GM19023 (cell line): ENCODE results near the gene LRRC7.

Source experiments
- ATAC-seq: cut with Tn5 transposase; IDR thresholded peaks from one replicate; pipeline ENCODE4 v1.9.1; 2021; ENCODE audit warnings: mild to moderate bottlenecking, moderate library complexity; ENCODE audit not compliant: unreplicated experiment

Gene LRRC7

GRCh38 chr1:69567652-69568420 is at the start of gene LRRC7:
Gene LRRC7 (plus strand): TSS chr1:69567922. CDS start chr1:69568640, 718 bp downstream.
- peak; percentile 23 for ATAC-seq

GRCh38 chr1:69519006-69519405 is 48.7 kb upstream of the LRRC7 start:
- no peak for ATAC-seq

GRCh38 chr1:69520326-69520725 is 47.4 kb upstream of the LRRC7 start:
- ATAC-seq = no peak

- ATAC-seq = no peak
Measured at GRCh38 chr1:69523032-69523431, 44.7 kb upstream of the LRRC7 start.

- ATAC-seq = no peak
Measured at GRCh38 chr1:69523461-69523860, 44.3 kb upstream of the LRRC7 start.

GRCh38 chr1:69524015-69524414 is 43.7 kb upstream of the LRRC7 start:
- ATAC-seq = no peak

- no peak for ATAC-seq
Measured at GRCh38 chr1:69527273-69527672, 40.4 kb upstream of the LRRC7 start.

- no peak for ATAC-seq
Measured at GRCh38 chr1:69528376-69528775, 39.3 kb upstream of the LRRC7 start.

GRCh38 chr1:69533343-69533742 is 34.4 kb upstream of the LRRC7 start:
- ATAC-seq = no peak

GRCh38 chr1:69534829-69535228 is 32.9 kb upstream of the LRRC7 start:
- ATAC-seq = no peak

GRCh38 chr1:69535490-69535889 is 32.2 kb upstream of the LRRC7 start:
- no peak for ATAC-seq

GRCh38 chr1:69540052-69540451 is 27.7 kb upstream of the LRRC7 start:
- ATAC-seq = no peak

GRCh38 chr1:69551476-69552324 is 16.0 kb upstream of the LRRC7 start:
- no peak for ATAC-seq

- no peak for ATAC-seq
Measured at GRCh38 chr1:69553726-69554125, 14.0 kb upstream of the LRRC7 start.

- no peak for ATAC-seq
Measured at GRCh38 chr1:69568421-69569174, 876 bp downstream of the LRRC7 start.

- no peak for ATAC-seq
Measured at GRCh38 chr1:69569175-69569541, 1.4 kb downstream of the LRRC7 start.

GRCh38 chr1:69569576-69570328 is 2.0 kb downstream of the LRRC7 start:
- ATAC-seq = no peak

GRCh38 chr1:69570356-69570755 is 2.6 kb downstream of the LRRC7 start:
- no peak for ATAC-seq

- ATAC-seq = no peak
Measured at GRCh38 chr1:69572921-69573320, 5.2 kb downstream of the LRRC7 start.

GRCh38 chr1:69573911-69574310 is 6.2 kb downstream of the LRRC7 start:
- ATAC-seq = no peak

GRCh38 chr1:69585666-69586065 is 17.9 kb downstream of the LRRC7 start:
- ATAC-seq = no peak
